H9 (cell line): ENCODE data around the gene SLCO3A1. TPM values are rescaled to one million over a fixed set of nuclear protein-coding genes. Genes with fewer than 3 reads are reported as not detected.

Source experiments
- DNase-seq: peaks from one replicate; pipeline ENCODE4 v3.0.0-alpha.2; 2017
- H2AFZ ChIP-seq: one replicate; pipeline ENCODE4 v1.6.1; 2013; ENCODE audit warnings: mild to moderate bottlenecking, low read length, control low read depth, moderate library complexity
- H2AK5ac ChIP-seq: 2 replicates; pipeline ENCODE4 v1.6.1; 2013; ENCODE audit warnings: low read length, control low read depth, mixed read lengths; ENCODE audit not compliant: insufficient read length
- H2BK120ac ChIP-seq: one replicate; pipeline ENCODE4 v1.6.1; 2013; ENCODE audit warnings: low read depth, mild to moderate bottlenecking, low read length, control low read depth, inconsistent platforms; ENCODE audit not compliant: poor library complexity, severe bottlenecking
- H2BK12ac ChIP-seq: 2 replicates; pipeline ENCODE4 v1.6.1; 2013; ENCODE audit warnings: low read length, control low read depth, mixed read lengths, low read depth; ENCODE audit not compliant: insufficient read length
- H2BK15ac ChIP-seq: 2 replicates; pipeline ENCODE4 v1.6.1; 2013; ENCODE audit warnings: low read depth, low read length, control low read depth
- H2BK20ac ChIP-seq: one replicate; pipeline ENCODE4 v1.6.1; 2013; ENCODE audit warnings: low read depth, mild to moderate bottlenecking, low read length, control low read depth, inconsistent platforms; ENCODE audit not compliant: poor library complexity, severe bottlenecking
- H2BK5ac ChIP-seq: 2 replicates; pipeline ENCODE4 v1.6.1; 2013; ENCODE audit warnings: low read length, control low read depth, mixed read lengths; ENCODE audit not compliant: insufficient read length
- H3K14ac ChIP-seq: 2 replicates; pipeline ENCODE4 v1.6.1; 2013; ENCODE audit warnings: low read length, control low read depth; ENCODE audit not compliant: insufficient read depth
- H3K18ac ChIP-seq: 2 replicates; pipeline ENCODE4 v1.6.1; 2013; ENCODE audit warnings: low read depth, mild to moderate bottlenecking, mixed read lengths, low read length, control low read depth; ENCODE audit not compliant: insufficient read length
- H3K23ac ChIP-seq: 2 replicates; pipeline ENCODE4 v1.6.1; 2013; ENCODE audit warnings: low read length, control low read depth, mixed read lengths, low read depth; ENCODE audit not compliant: insufficient read length
- H3K23me2 ChIP-seq: 2 replicates; pipeline ENCODE4 v1.6.1; 2013; ENCODE audit warnings: low read depth, mild to moderate bottlenecking, mixed read lengths, low read length, control low read depth; ENCODE audit not compliant: insufficient read length, poor library complexity, severe bottlenecking
- H3K27ac ChIP-seq: 2 replicates; pipeline ENCODE4 v1.5.1; 2013; ENCODE audit warnings: low read length, control low read depth, mixed read lengths, low read depth; ENCODE audit not compliant: insufficient read length
- H3K27me3 ChIP-seq: 2 replicates; pipeline ENCODE4 v1.6.1; 2013; ENCODE audit warnings: low read length, control low read depth, inconsistent platforms; ENCODE audit not compliant: insufficient read depth
- H3K4ac ChIP-seq: 2 replicates; pipeline ENCODE4 v1.6.1; 2013; ENCODE audit warnings: low read depth, mild to moderate bottlenecking, control low read depth, inconsistent platforms, low read length, moderate library complexity
- H3K4me1 ChIP-seq: 2 replicates; pipeline ENCODE4 v1.6.1; 2013; ENCODE audit warnings: low read length, control low read depth, inconsistent platforms; ENCODE audit not compliant: insufficient read depth
- H3K4me2 ChIP-seq: 2 replicates; pipeline ENCODE4 v1.6.1; 2013; ENCODE audit warnings: low read length, control low read depth, mixed read lengths; ENCODE audit not compliant: insufficient read length, insufficient read depth
- H3K56ac ChIP-seq: 2 replicates; pipeline ENCODE4 v1.6.1; 2013; ENCODE audit warnings: low read depth, mild to moderate bottlenecking, mixed read lengths, low read length, control low read depth; ENCODE audit not compliant: insufficient read length
- H3K79me1 ChIP-seq: 2 replicates; pipeline ENCODE4 v1.6.1; 2013; ENCODE audit warnings: low read depth, mild to moderate bottlenecking, moderate library complexity, low read length, control low read depth, inconsistent platforms; ENCODE audit not compliant: insufficient read depth, poor library complexity, severe bottlenecking
- H3K79me2 ChIP-seq: 2 replicates; pipeline ENCODE4 v1.6.1; 2013; ENCODE audit warnings: low read length, control low read depth, inconsistent platforms; ENCODE audit not compliant: insufficient read depth
- H3K9ac ChIP-seq: 2 replicates; pipeline ENCODE4 v1.6.1; 2013; ENCODE audit warnings: low read length, control low read depth, mixed read lengths; ENCODE audit not compliant: insufficient read length; ENCODE audit errors: extremely low read depth
- H3K9me3 ChIP-seq: one replicate; pipeline ENCODE4 v1.6.1; 2013; ENCODE audit warnings: low read depth, low read length, inconsistent platforms; ENCODE audit not compliant: control insufficient read depth
- H3T11ph ChIP-seq: one replicate; pipeline ENCODE4 v1.6.1; 2013; ENCODE audit warnings: mild to moderate bottlenecking, low read length, control low read depth, inconsistent platforms
- H4K20me1 ChIP-seq: one replicate; pipeline ENCODE4 v1.6.1; 2013; ENCODE audit not compliant: control insufficient read depth, insufficient read length, insufficient read depth
- H4K5ac ChIP-seq: 2 replicates; pipeline ENCODE4 v1.6.1; 2013; ENCODE audit warnings: low read depth, mild to moderate bottlenecking, mixed read lengths, low read length, control low read depth; ENCODE audit not compliant: insufficient read length
- H4K8ac ChIP-seq: replicated peaks from 2 replicates; pipeline ENCODE4 v1.6.1; 2013; ENCODE audit warnings: low read length, control low read depth, mixed read lengths, low read depth; ENCODE audit not compliant: insufficient read length
- H4K91ac ChIP-seq: 2 replicates; pipeline ENCODE4 v1.6.1; 2013; ENCODE audit warnings: low read depth, mild to moderate bottlenecking, moderate library complexity, mixed read lengths, low read length, control low read depth; ENCODE audit not compliant: insufficient read length
- H3K27ac Mint-ChIP-seq, 3 experiments: 2 replicates in 2 of 3; 3 replicates in 1 of 3; pipeline ENCODE4 v1.8.0; 2020 to 2021; ENCODE audit warnings: mixed read lengths in 3 of 3, mild to moderate bottlenecking in 1 of 3, moderate library complexity in 1 of 3
- H3K27me3 Mint-ChIP-seq: 2 replicates; pipeline ENCODE4 v1.8.0; 2021; ENCODE audit warnings: low read depth, mild to moderate bottlenecking, moderate library complexity, mixed read lengths
- H3K36me3 Mint-ChIP-seq, 3 experiments: 2 replicates in 2 of 3; 3 replicates in 1 of 3; pipeline ENCODE4 v1.8.0; 2020 to 2021; ENCODE audit warnings: low read depth in 3 of 3, mixed read lengths in 3 of 3; ENCODE audit not compliant: insufficient read depth in 1 of 3
- H3K4me1 Mint-ChIP-seq, 2 experiments: 2 replicates each; pipeline ENCODE4 v1.8.0; 2020; ENCODE audit warnings: mixed read lengths in 2 of 2
- H3K4me3 Mint-ChIP-seq, 2 experiments: 2 replicates in 1 of 2; 3 replicates in 1 of 2; pipeline ENCODE4 v1.8.0; 2020 to 2021; ENCODE audit warnings: mild to moderate bottlenecking in 2 of 2, mixed read lengths in 2 of 2, moderate library complexity in 1 of 2
- H3K9me3 Mint-ChIP-seq, 2 experiments: 2 replicates in 1 of 2; 3 replicates in 1 of 2; pipeline ENCODE4 v1.8.0; 2020; ENCODE audit warnings: mild to moderate bottlenecking in 2 of 2, mixed read lengths in 2 of 2, moderate library complexity in 1 of 2
- CTCF ChIP-seq: fragments of 200-600 bp; sonication (generic); conservative IDR thresholded peaks from 3 replicates; pipeline ENCODE4 v1.8.0; 2021; ENCODE audit warnings: antibody characterized with exemption, mild to moderate bottlenecking
- WGBS: extraction: QIAGEN DNeasy Blood & Tissue Kit; methylation state at CpG from one replicate; pipeline ENCODE4 v1.1.7; 2013; ENCODE audit warnings: missing lambda C conversion rate, low lambda C conversion rate, mixed read lengths; ENCODE audit not compliant: insufficient read length; ENCODE audit errors: extremely low coverage; 5-methylcytosine and 5-hydroxymethylcytosine counted together
- total RNA-seq: library from RNA; stranded (reverse); gene quantifications from 2 replicates; pipeline ENCODE4 v1.2.1, GENCODE V29; 2021

The SLCO3A1 gene
- total RNA-seq, 1 experiment from 2014 or later, result 9.4 TPM

GRCh38 chr15:92075764-92076163, 222.3 kb downstream of the SLCO3A1 start:
- no peaks in the 10 kb centered on the region for H3K27me3 ChIP-seq
- H3K4ac ChIP-seq, result no peak overlapping the region
- H3K9ac ChIP-seq, result no peak overlapping the region
- H2BK12ac ChIP-seq, result no peak overlapping the region
- no peaks in the 10 kb centered on the region; a peak in 1 of 7 replicates for H3K36me3 Mint-ChIP-seq
- no peak overlapping the region for H3K27ac ChIP-seq
- no peaks in the 10 kb centered on the region for H3K9me3 Mint-ChIP-seq
- H2BK20ac ChIP-seq, result no peak overlapping the region
- H3K79me1 ChIP-seq, result no peaks in the 10 kb centered on the region
- DNase-seq, result no peak
- no peak overlapping the region for H2BK120ac ChIP-seq
- H2BK5ac ChIP-seq, result no peak overlapping the region
- no peak overlapping the region for H3K4me3 Mint-ChIP-seq
- no peak overlapping the region for H3T11ph ChIP-seq
- H3K79me2 ChIP-seq, result no peaks in the 10 kb centered on the region
- H4K20me1 ChIP-seq, result no peaks in the 10 kb centered on the region
- H3K23me2 ChIP-seq, result no peaks in the 10 kb centered on the region
- no peak overlapping the region for H3K23ac ChIP-seq
- WGBS, result no CpG with 5 or more reads among the region's 7 CpGs
- peaks cover 2% of the 10 kb centered on the region; the same call in 1 of the 2 replicates for H3K4me1 ChIP-seq
- no peaks in the 10 kb centered on the region for H3K9me3 ChIP-seq
- H2AFZ ChIP-seq, result no peak overlapping the region
- H3K4me1 Mint-ChIP-seq, result peaks cover 8 to 28% of the 10 kb centered on the region in 2 experiments
- H3K18ac ChIP-seq, result no peak overlapping the region
- H3K27me3 Mint-ChIP-seq, result no peaks in the 10 kb centered on the region
- no peak overlapping the region for H3K4me2 ChIP-seq
- TF ChIP-seq CTCF, result no peak
- H3K56ac ChIP-seq, result no peak overlapping the region
- no peak overlapping the region for H3K27ac Mint-ChIP-seq
- H4K8ac ChIP-seq, result no peak overlapping the region
- no peak overlapping the region for H4K5ac ChIP-seq
- no peak overlapping the region for H2AK5ac ChIP-seq
- no peak overlapping the region for H2BK15ac ChIP-seq
- H4K91ac ChIP-seq, result no peak overlapping the region
- H3K14ac ChIP-seq, result no peak overlapping the region
